HAP-1 (cell line): Measurements from ENCODE around the gene EFNB3.

ENCODE experiments used
- DNase-seq, 2 experiments: peaks; one replicate each; pipeline ENCODE4 v3.0.0-alpha.2; 2016 to 2020; ENCODE audit warnings: low spot score in 2 of 2
- H3K27me3 ChIP-seq: fragments of 250-450 bp; sonication (Bioruptor Pico); 2 replicates; pipeline ENCODE4 v1.5.1; 2020; ENCODE audit warnings: low read depth, mild to moderate bottlenecking, moderate library complexity
- H3K36me3 ChIP-seq: fragments of 250-450 bp; sonication (Bioruptor Pico); replicated peaks from 2 replicates; pipeline ENCODE4 v1.5.1; 2020; ENCODE audit warnings: mild to moderate bottlenecking
- H3K4me1 ChIP-seq: fragments of 250-450 bp; sonication (Bioruptor Pico); 2 replicates; pipeline ENCODE4 v1.5.1; 2020; ENCODE audit warnings: mild to moderate bottlenecking
- H3K4me3 ChIP-seq: fragments of 250-450 bp; sonication (Bioruptor Pico); 2 replicates; pipeline ENCODE4 v1.5.1; 2020; ENCODE audit warnings: mild to moderate bottlenecking, moderate library complexity
- H3K9me3 ChIP-seq: fragments of 250-450 bp; sonication (Bioruptor Pico); 2 replicates; pipeline ENCODE4 v1.5.1; 2020; ENCODE audit warnings: mild to moderate bottlenecking, moderate library complexity
- in situ Hi-C: fragments of 300-500 bp; cut with MboI; formaldehyde crosslinking; loops from 3 replicates; pipeline ENCODE4 v1.14.3; 2020; ENCODE audit warnings: low sequenced_read_pairs, inconsistent platforms, mixed read lengths

The EFNB3 gene, protein sequence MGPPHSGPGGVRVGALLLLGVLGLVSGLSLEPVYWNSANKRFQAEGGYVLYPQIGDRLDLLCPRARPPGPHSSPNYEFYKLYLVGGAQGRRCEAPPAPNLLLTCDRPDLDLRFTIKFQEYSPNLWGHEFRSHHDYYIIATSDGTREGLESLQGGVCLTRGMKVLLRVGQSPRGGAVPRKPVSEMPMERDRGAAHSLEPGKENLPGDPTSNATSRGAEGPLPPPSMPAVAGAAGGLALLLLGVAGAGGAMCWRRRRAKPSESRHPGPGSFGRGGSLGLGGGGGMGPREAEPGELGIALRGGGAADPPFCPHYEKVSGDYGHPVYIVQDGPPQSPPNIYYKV

DNA sequence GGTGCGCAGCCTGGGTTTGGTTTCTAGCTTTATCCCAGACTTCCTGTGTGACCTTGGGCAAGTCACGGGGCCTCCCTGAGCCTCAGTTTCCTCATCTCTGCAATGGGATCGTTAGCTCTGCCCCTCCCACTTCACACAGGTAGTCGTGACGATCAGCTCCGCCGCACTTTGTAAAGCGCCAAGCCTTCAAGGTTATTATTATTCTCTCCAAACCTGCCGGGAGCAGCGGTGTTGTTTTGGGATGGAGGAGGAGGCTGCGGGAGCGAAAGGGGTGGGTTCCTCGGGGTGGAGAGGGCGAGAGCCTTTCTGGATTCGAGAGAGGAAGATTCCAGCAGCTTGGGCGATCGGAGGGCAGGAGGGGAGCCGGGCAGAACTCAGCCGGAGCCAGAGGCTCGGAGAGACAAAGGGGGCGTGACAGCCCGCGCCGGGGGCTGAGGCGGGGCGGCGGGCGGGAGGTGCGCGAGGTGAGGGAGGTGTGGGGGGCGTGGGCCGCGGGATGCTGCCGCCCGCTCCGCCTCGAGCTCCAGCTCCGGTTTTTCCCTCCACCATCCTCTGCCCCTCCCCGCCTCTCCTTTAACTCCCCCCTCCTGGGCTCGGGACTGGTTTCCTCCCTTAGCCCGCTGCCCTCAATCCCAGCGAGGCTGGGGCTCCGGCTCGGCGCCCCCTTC is at the start of gene EFNB3:
Gene EFNB3 (plus strand): TSS at position 602 of the 668 bp plus-strand sequence. CDS start 397 bp downstream, outside the sequence.
- no peaks in the 10 kb centered on the region for H3K27me3 ChIP-seq
- H3K36me3 ChIP-seq, result peaks cover 13% of the 10 kb centered on the region
- H3K9me3 ChIP-seq, result no peaks in the 10 kb centered on the region
- H3K4me1 ChIP-seq, result peaks cover 12% of the 10 kb centered on the region
- peak; percentile 81 to 89 for DNase-seq
- peak within 1 kb of the TSS; percentile 51 for H3K4me3 ChIP-seq
- in situ Hi-C loops, result no loop called here

DNA sequence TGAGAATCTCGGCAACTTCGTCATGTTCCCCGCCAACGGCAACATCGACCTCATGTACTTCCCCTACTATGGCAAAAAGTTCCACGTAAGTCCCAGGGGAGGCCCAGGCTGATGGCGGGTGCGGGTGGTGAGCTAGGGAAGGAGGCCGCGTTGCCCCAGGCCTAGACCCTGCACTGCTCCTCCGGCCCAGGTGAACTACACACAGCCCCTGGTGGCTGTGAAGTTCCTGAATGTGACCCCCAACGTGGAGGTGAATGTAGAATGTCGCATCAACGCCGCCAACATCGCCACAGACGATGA is 49.5 kb upstream of the EFNB3 start:
- no peak for DNase-seq
- in situ Hi-C loops, result no loop called here
- H3K27me3 ChIP-seq, result peaks cover 12% of the 10 kb centered on the region
- H3K36me3 ChIP-seq, result no peaks in the 10 kb centered on the region
- no peaks in the 10 kb centered on the region for H3K9me3 ChIP-seq
- no peak overlapping the region for H3K4me3 ChIP-seq
- peaks cover 6% of the 10 kb centered on the region for H3K4me1 ChIP-seq

DNA sequence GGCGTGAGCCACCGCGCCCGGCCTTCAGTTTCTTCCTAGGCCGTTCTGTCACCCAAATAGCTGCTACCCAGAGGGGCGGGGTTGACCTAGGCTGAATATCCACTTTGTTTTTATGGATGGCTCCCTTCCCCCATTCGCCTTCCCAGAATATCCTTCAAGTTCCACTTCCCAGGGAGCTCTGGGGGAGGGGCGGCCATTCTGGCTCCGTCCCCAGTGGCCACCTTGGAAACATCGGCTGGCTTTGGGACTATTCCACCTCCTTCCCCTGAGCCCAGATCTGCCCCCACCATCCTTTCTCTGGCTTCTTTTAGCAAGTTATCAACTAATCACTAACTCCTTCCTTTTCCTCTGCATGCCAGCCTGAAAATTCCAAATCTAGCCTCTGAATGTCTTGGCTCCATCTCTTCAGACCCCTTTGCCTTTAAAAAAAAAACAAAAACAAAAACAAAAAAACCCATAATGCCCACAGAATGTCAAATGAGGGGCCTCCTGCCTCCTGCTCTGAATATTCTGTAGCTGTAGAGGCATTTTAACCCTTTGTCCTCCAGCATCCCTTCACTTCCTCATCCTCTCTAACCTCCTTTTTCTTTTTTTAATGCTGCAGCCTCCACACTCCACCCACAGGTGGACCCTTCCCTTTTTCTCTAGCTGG is 47.9 kb upstream of the EFNB3 start:
- no peaks in the 10 kb centered on the region for H3K36me3 ChIP-seq
- H3K4me3 ChIP-seq, result no peak overlapping the region
- H3K9me3 ChIP-seq, result no peaks in the 10 kb centered on the region
- in situ Hi-C loops, result no loop called here
- H3K27me3 ChIP-seq, result peaks cover 3% of the 10 kb centered on the region
- H3K4me1 ChIP-seq, result peaks cover 6% of the 10 kb centered on the region
- peak; percentile 35 to 82 for DNase-seq

DNA sequence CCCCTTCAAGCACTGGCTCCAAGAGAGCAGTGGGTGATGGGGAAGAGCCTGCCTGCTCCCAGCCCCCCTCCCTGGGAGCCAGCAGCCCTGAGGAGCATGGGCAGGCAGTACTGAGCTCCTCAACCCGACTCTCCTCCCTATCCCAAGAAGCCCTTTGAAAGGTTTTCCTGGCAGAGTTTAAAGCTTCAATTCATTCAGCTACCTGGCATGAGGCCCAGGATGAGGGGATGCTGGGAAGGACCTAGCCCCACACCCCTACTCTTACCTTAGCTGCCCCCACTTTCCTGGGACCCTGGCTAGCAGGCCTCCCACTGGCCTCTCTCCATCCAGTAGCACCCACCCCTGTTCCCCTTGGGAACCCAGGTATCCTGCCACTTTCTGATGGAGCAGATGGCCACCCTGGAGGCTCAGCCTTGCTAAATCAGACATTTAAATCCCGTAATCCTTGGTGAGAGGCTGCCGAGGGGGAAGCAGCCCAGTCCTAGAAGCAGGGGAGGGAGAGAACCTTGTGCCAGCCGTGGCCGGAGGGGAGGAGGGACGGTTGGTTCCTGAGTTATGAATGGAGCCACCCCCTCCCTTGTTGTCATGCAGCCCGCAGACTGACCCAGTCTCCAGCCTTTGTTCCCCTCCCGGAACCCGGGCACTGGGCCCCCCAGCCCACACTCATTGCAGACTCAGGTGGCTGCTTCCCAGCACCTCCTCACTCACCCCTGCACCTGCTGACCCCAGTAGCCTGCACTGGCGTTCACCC is 37.2 kb upstream of the EFNB3 start:
- Histone ChIP-seq H3K27me3 (no peaks in the 10 kb centered on the region), H3K36me3 (peaks cover 55% of the 10 kb centered on the region), H3K4me3 (no peak overlapping the region), H3K4me1 (no peaks in the 10 kb centered on the region), H3K9me3 (no peaks in the 10 kb centered on the region)
- in situ Hi-C loops, result no loop called here
- DNase-seq, result no peak

DNA sequence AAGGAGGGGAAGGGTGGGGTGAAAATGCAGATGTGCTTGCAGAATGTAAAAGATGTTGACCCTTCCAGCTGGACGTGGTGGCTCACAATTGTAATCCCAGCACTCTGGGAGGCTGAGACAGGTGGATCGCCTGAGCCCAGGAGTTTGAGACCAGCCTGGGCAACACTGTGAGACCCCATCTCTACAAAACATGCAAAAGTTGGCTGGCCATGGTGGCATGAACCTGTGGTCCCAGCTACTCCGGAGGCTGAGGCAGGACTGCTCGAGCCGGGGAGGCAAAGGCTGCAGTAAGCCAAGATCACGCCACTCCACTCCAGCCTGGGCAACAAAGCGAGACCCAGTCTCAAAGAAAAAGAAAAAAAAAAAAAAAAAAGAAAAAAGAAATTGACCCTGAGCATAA is 36.5 kb upstream of the EFNB3 start:
- H3K36me3 ChIP-seq, result peaks cover 61% of the 10 kb centered on the region
- no peaks in the 10 kb centered on the region for H3K27me3 ChIP-seq
- H3K4me3 ChIP-seq, result no peak overlapping the region
- no peaks in the 10 kb centered on the region for H3K4me1 ChIP-seq
- peaks cover 2% of the 10 kb centered on the region; the same call in 1 of the 2 replicates for H3K9me3 ChIP-seq
- DNase-seq, result no peak
- in situ Hi-C loops, result no loop called here

DNA sequence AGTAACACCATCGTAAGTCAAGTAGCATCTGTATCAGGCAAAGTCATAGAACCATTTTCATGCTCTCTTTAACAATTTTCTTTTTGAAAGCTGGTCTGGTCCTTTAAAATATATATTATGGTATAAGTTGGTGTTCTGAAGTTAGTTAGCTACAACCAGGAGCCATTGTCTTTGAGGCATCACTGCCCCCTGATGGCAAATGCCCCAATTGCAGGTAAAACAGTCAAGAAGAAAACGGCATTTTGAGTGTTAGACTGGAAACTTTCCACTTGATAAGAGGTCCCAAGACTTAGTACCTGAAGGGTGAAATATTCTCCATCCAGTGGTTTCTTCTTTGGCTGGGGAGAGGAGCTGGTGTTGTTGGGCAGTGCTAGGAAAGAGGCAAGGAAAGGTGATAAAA is 31.8 kb upstream of the EFNB3 start:
- in situ Hi-C loops, result no loop called here
- no peaks in the 10 kb centered on the region for H3K27me3 ChIP-seq
- DNase-seq, result peak in 1 of 2 experiments; percentile 55
- H3K4me3 ChIP-seq, result no peak overlapping the region
- H3K9me3 ChIP-seq, result peaks cover 6% of the 10 kb centered on the region; the same call in 1 of the 2 replicates
- H3K4me1 ChIP-seq, result peaks cover 9% of the 10 kb centered on the region
- peaks cover 73% of the 10 kb centered on the region for H3K36me3 ChIP-seq

DNA sequence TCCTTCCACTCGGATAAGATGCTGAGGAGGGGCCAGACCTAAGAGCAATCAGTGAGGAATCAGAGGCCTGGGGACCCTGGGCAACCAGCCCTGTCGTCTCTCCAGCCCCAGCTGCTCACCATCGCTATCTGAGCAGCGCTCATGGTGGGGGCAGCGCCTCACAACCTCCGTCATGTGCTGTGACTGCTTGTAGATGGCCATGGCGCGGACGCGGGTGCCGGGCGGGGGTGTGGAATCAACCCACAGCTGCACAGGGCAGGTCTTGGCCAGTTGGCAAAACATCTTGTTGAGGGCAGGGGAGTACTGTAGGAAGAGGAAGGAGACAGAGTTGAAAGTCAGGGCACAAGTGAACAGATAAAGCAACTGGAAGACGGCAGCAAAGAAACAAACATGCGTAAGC is 30.1 kb upstream of the EFNB3 start:
- in situ Hi-C loops, result no loop called here
- peaks cover 6% of the 10 kb centered on the region; the same call in 1 of the 2 replicates for H3K9me3 ChIP-seq
- peaks cover 9% of the 10 kb centered on the region for H3K4me1 ChIP-seq
- no peak overlapping the region for H3K4me3 ChIP-seq
- peaks cover 59% of the 10 kb centered on the region for H3K36me3 ChIP-seq
- H3K27me3 ChIP-seq, result no peaks in the 10 kb centered on the region
- no peak for DNase-seq

DNA sequence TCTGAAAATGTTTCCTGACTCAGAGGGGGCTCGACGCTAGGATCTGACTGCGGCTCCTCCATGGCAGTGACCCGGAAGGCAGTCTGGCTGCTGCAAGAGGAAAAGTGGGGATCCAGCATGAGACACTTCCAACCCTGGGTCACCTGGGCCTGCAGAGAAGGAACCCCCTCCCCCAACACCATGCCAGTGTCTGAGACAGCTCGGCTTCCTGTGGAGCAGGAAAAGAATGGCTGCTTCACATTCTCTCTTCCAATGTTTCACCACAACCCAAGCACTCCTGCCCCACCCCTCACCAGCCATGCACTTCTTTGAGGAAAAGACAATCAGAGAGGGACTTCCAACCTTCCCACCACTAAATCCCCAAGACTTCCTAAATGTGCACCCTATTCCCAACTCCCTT is 28.5 kb upstream of the EFNB3 start:
- H3K4me1 ChIP-seq, result peaks cover 9% of the 10 kb centered on the region
- peaks cover 43% of the 10 kb centered on the region for H3K36me3 ChIP-seq
- no peaks in the 10 kb centered on the region for H3K27me3 ChIP-seq
- in situ Hi-C loops, result no loop called here
- H3K4me3 ChIP-seq, result no peak overlapping the region
- no peak for DNase-seq
- peaks cover 6% of the 10 kb centered on the region; the same call in 1 of the 2 replicates for H3K9me3 ChIP-seq

DNA sequence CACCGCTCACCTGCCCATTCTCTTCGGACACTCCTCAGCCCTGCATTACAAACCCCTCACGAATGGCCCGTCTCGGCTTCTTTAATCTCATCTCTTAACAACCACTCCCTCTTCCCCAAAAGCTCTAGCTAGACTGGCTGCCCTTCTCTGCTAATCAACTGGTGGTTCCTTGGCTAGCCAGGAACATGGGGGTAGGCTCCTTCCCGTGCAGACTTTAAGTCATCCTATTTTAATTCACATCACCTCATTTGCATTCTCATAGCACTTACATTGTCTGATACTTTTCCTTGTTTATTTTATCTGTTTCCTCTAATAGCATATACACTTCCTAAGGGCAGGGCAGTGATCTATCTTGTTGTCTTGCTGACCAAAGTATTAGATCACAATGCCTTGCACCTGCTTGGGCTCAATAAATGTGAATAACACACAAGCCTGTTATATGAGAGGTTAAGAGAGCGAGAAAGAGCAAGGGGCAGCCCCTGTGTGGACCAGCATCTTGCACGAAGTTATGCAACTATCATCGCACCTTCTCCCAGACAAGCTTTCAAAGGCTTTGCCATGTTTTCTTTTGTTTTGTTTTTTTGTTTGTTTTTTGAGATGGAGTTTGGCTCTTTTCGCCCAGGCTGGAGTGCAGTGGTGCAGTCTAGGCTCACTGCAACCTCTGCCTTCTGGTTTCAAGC is 27.5 kb upstream of the EFNB3 start:
- H3K27me3 ChIP-seq, result no peaks in the 10 kb centered on the region
- in situ Hi-C loops, result no loop called here
- DNase-seq, result peak; percentile 18 to 38
- H3K4me3 ChIP-seq, result no peak overlapping the region
- peaks cover 6% of the 10 kb centered on the region; the same call in 1 of the 2 replicates for H3K9me3 ChIP-seq
- peaks cover 9% of the 10 kb centered on the region for H3K4me1 ChIP-seq
- H3K36me3 ChIP-seq, result peaks cover 33% of the 10 kb centered on the region

DNA sequence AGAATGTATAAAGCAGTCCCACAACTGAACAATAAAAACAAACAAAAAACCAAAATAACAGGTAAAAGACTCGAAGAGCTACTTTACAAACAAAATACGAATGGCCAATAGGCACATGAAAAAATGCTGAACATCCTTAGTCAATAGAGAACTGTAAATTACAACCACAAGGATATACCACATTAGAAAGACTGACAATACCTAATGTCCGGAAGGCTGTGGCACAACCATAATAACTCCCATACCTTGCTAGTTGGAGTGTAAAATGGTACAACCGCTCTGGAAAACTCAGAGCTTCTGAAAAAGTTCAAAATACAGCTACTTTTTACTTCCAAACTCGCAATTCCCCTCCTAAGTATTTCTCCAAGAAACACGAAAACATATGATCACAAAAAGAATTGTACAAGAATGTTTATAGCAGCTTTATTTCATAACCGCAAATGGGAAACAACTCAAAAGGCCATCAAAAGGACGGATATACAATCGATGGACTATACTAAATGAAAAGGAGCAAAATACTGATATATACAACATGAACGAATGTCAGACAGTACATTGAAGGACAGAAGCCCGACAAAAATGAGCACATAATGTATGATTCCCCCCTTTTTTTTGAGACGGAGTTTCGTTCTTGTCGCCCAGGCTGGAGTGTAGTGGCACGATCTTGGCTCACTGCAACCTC is 20.0 kb upstream of the EFNB3 start:
- in situ Hi-C loops, result no loop called here
- peak overlapping the region; percentile 84 for H3K4me3 ChIP-seq
- DNase-seq, result no peak
- H3K9me3 ChIP-seq, result no peaks in the 10 kb centered on the region
- no peaks in the 10 kb centered on the region for H3K27me3 ChIP-seq
- peaks cover 22% of the 10 kb centered on the region for H3K4me1 ChIP-seq
- peaks cover 14% of the 10 kb centered on the region for H3K36me3 ChIP-seq

DNA sequence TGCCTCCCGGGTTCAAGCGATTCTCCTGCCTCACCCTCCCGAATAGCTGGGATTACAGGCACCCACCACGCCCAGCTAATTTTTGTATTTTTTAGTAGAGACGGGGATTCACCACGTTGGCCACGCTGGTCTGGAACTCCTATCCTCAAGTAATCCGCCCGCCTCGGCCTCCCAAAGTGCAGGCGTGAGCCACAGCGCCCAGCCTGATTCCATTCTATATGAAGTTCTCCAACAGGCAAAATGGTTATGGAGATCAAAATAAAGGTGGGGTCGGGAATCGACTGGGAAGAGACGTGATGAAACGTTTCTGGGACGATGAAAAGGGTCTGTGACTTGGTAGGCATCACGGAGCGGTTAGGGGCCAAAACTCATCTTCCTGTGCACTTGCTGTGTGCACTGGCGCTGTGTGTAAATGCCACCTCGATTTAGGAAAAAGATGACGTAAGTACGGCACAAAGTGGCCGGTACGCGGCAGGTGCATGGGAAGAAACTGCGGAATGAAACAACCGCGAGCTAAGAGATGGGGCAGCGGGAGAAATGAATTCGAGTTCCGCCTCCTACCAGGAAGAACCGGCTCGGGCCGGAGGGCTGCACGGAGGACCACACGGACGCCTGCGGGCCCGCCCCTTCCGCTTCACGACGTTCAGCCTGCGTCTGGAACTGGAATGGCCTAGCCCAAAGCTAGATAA is 19.3 kb upstream of the EFNB3 start:
- no peaks in the 10 kb centered on the region for H3K9me3 ChIP-seq
- no peaks in the 10 kb centered on the region for H3K27me3 ChIP-seq
- peak; percentile 90 to 95 for DNase-seq
- H3K36me3 ChIP-seq, result peaks cover 14% of the 10 kb centered on the region
- in situ Hi-C loops, result no loop called here
- peak overlapping the region; percentile 84 for H3K4me3 ChIP-seq
- H3K4me1 ChIP-seq, result peaks cover 22% of the 10 kb centered on the region

DNA sequence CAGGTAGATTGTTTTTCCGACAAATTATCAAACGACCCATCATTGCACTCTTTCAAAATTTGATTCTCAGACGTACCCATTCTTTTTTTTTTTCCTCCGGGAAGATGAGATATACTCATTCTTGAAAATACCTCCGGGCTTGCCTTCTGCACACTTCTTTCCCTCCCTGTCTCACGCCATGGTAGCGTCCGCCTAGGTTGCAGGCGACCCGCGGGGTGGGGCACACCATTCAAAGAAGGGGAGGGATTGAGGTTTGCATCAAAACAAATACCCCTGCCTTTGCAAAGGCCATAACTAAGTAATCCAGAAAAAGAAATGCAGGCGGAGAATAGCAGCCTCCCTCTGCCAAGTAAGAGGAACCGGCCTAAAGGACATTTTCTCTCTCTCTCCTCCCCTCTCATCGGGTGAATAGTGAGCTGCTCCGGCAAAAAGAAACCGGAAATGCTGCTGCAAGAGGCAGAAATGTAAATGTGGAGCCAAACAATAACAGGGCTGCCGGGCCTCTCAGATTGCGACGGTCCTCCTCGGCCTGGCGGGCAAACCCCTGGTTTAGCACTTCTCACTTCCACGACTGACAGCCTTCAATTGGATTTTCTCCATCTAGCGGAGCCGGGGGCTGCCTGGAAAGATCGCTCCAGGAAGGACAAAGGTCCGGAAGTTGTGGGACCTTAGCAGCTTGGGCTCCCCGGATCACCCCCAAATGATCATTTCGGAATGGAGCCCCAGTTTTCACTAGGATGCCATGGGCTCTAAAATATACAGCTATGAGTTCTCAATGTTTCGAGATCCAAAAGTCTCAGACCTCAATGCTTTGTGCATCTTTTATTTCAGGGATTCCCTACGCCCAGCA is 18.6 kb upstream of the EFNB3 start:
- DNase-seq, result peak; percentile 85 to 89
- H3K4me1 ChIP-seq, result peaks cover 22% of the 10 kb centered on the region
- H3K27me3 ChIP-seq, result no peaks in the 10 kb centered on the region
- H3K9me3 ChIP-seq, result no peaks in the 10 kb centered on the region
- in situ Hi-C loops, result no loop called here
- H3K36me3 ChIP-seq, result peaks cover 14% of the 10 kb centered on the region
- H3K4me3 ChIP-seq, result peak overlapping the region; percentile 84
